Mesothelial cell of epicardium (in vitro differentiated cells): ENCODE measurements around the gene FTCDNL1. TPM values are rescaled to one million over a fixed set of nuclear protein-coding genes. Genes with fewer than 3 reads are reported as not detected.

Experiments used
- DNase-seq, 2 experiments: peaks; one replicate each; pipeline ENCODE4 v3.0.0; 2021; ENCODE audit warnings: low spot score in 2 of 2; ENCODE audit not compliant: unreplicated experiment in 2 of 2
- H3K27ac Mint-ChIP-seq: 2 replicates; pipeline ENCODE4 v1.8.0; 2021; ENCODE audit warnings: mixed read lengths
- H3K27me3 Mint-ChIP-seq: 2 replicates; pipeline ENCODE4 v1.8.0; 2021; ENCODE audit warnings: low read depth, mixed read lengths
- H3K36me3 Mint-ChIP-seq: 2 replicates; pipeline ENCODE4 v1.8.0; 2021; ENCODE audit warnings: mixed read lengths
- H3K4me1 Mint-ChIP-seq: 2 replicates; pipeline ENCODE4 v1.8.0; 2021; ENCODE audit warnings: mixed read lengths
- H3K4me3 Mint-ChIP-seq: 2 replicates; pipeline ENCODE4 v1.8.0; 2021; ENCODE audit warnings: mild to moderate bottlenecking, moderate library complexity, mixed read lengths
- H3K9me3 Mint-ChIP-seq: 2 replicates; pipeline ENCODE4 v1.8.0; 2021; ENCODE audit warnings: mixed read lengths
- total RNA-seq: library from RNA; stranded (reverse); gene quantifications from 3 replicates; pipeline ENCODE4 v1.2.1, GENCODE V29; 2021
- TF ChIP-seq, protein P1 (sequence below): fragments of 200-600 bp; sonication (generic); IDR thresholded peaks from one replicate; pipeline ENCODE4 v1.5.0; 2021; ENCODE audit warnings: antibody characterized with exemption; ENCODE audit not compliant: unreplicated experiment

The FTCDNL1 gene
- total RNA-seq, 1 donor from 2014 or later: 2.1 TPM

DNA sequence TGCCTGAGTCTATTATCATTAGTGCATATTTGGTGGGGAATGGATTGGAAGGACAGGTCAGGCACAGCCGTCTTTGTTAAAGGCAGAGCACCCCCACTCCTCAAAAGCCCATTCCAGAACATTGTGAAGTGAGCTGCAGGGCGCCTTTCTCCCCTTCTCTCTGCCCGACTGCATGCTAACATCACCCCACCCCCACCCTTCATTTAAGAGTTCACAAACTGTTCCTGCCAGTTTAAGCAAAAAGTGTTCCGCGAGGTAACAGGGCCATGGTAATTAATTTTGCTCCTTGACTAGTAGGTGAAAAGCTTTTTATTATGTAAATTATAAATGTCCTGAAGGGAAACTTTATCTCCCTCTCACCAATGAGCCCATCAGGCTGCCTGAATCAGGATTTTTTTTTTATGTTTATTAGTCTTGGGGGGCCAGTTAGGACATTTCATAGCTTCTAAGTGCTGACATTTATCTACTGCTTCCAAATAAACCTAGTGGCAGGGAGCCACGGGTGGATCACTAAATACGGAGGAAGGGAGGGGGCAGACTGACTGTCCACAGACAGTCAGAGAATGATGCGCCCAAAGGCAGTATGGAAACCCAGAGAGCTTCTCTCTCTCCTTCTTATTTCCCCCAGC is 99.4 kb downstream of the FTCDNL1 start:
- peaks cover 10% of the 10 kb centered on the region for H3K9me3 Mint-ChIP-seq
- H3K4me3 Mint-ChIP-seq: no peak overlapping the region
- no peak overlapping the region for H3K27ac Mint-ChIP-seq
- H3K4me1 Mint-ChIP-seq: peaks cover 16% of the 10 kb centered on the region
- H3K36me3 Mint-ChIP-seq: no peaks in the 10 kb centered on the region
- H3K27me3 Mint-ChIP-seq: peaks cover 32% of the 10 kb centered on the region
- no peak for DNase-seq
- TF ChIP-seq, protein P1, sequence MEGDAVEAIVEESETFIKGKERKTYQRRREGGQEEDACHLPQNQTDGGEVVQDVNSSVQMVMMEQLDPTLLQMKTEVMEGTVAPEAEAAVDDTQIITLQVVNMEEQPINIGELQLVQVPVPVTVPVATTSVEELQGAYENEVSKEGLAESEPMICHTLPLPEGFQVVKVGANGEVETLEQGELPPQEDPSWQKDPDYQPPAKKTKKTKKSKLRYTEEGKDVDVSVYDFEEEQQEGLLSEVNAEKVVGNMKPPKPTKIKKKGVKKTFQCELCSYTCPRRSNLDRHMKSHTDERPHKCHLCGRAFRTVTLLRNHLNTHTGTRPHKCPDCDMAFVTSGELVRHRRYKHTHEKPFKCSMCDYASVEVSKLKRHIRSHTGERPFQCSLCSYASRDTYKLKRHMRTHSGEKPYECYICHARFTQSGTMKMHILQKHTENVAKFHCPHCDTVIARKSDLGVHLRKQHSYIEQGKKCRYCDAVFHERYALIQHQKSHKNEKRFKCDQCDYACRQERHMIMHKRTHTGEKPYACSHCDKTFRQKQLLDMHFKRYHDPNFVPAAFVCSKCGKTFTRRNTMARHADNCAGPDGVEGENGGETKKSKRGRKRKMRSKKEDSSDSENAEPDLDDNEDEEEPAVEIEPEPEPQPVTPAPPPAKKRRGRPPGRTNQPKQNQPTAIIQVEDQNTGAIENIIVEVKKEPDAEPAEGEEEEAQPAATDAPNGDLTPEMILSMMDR: no peak

DNA sequence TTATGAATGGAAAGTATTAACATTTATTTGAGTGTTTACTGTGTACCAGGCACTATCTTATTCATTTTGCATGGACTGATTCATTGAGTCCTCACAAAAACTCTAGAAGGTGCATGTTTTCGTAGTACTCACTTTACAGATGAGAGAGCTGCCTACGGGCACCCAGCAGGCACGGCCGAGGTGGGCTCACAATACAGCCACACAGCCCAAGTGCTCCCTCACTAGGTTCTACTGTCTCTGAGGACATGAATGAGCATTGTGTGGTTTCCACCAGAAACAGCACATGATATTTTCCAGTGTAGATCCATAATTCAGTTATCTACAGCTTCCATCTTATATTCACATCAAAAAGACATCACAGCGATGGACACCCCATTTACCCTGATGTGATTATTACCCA is 101.4 kb downstream of the FTCDNL1 start:
- no peak overlapping the region for H3K27ac Mint-ChIP-seq
- TF ChIP-seq, protein P1: no peak
- H3K4me3 Mint-ChIP-seq: no peak overlapping the region
- no peaks in the 10 kb centered on the region for H3K36me3 Mint-ChIP-seq
- peaks cover 20% of the 10 kb centered on the region for H3K27me3 Mint-ChIP-seq
- H3K9me3 Mint-ChIP-seq: peaks cover 10% of the 10 kb centered on the region
- peaks cover 33% of the 10 kb centered on the region for H3K4me1 Mint-ChIP-seq
- no peak for DNase-seq

DNA sequence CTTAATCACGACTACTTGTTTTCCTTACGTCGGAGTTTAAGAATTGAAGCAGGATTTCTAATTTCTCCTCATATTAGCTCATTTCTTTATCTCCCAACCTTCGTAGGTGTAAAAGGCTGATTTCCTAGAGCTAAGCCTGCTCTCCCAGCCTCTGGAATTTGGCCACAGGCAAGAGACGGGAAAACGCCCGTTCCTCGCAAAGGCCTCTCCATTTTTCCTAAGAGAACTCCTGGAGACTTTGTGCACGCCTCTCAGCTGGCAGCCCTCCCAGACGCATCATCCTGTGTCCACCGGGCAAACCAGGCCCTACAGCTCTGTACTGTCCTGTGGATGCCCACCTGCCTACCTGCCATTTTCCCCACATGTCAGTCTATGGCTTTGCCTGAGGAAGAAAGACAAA is 106.3 kb downstream of the FTCDNL1 start:
- peaks cover 46% of the 10 kb centered on the region for H3K4me1 Mint-ChIP-seq
- no peaks in the 10 kb centered on the region for H3K9me3 Mint-ChIP-seq
- no peak overlapping the region for H3K4me3 Mint-ChIP-seq
- TF ChIP-seq, protein P1: no peak
- H3K27me3 Mint-ChIP-seq: peaks cover 26% of the 10 kb centered on the region
- DNase-seq: no peak
- H3K27ac Mint-ChIP-seq: peak overlapping the region; percentile 61
- no peaks in the 10 kb centered on the region for H3K36me3 Mint-ChIP-seq

DNA sequence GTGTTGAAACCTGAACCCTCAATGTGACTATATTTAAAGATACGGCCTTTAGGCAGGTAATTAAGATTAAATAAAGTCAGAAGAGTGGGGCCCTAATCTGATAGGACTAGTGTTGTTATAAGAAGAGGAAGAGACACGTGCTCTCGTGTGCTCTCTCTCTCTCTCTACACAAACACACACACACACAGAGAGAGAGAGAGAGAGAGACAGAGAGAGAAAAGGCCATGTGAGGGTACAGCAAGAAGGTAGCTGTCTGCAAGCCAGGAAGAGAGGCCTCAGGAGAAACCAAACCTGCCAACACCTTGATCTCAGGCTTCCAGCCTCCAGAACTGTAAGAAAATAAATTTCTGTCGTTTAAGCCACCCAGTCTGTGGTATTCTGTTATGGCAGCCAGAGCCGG is 106.7 kb downstream of the FTCDNL1 start:
- TF ChIP-seq, protein P1: no peak
- H3K9me3 Mint-ChIP-seq: no peaks in the 10 kb centered on the region
- no peak overlapping the region for H3K4me3 Mint-ChIP-seq
- peaks cover 24% of the 10 kb centered on the region for H3K27me3 Mint-ChIP-seq
- peaks cover 50% of the 10 kb centered on the region for H3K4me1 Mint-ChIP-seq
- no peak for DNase-seq
- no peak overlapping the region for H3K27ac Mint-ChIP-seq
- no peaks in the 10 kb centered on the region for H3K36me3 Mint-ChIP-seq

DNA sequence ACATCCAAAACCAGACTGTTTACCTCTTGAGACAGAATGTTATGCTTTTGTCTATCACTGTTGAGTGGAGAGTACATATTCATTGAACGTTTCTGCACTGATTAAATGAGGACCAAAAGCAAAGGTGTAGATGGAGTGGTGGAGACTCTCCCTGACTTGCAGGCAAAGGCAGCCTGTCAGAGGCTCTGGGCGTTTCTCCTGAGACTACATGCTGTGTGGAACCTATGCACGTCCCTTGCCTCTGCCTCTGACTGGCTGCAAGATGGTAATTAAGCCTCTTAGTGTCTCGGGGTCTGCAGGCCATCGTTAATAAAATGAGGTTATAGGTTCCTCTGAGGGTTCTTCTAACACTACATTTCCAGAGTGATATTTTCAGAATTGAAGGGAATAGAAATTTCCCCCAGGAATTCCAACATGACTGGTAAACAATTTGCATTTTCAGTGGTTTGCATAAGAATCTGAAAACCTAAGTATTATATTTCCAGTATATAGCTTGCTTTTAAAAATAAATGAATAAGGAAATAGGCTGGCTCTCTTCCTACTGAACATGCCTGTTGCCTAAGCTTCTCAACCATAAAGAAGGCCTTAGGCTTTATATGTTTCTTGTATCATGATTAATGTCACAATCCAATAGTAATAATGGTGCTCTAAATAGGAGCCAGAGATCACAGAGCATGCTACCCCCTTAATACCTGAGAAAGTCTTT is 107.4 kb downstream of the FTCDNL1 start:
- DNase-seq: no peak
- Mint-ChIP-seq H3K4me1 (peaks cover 56% of the 10 kb centered on the region), H3K27ac (no peak overlapping the region), H3K36me3 (no peaks in the 10 kb centered on the region), H3K27me3 (peaks cover 26% of the 10 kb centered on the region), H3K9me3 (no peaks in the 10 kb centered on the region), H3K4me3 (no peak overlapping the region)
- TF ChIP-seq, protein P1: no peak
